ENCODE data around the gene SEZ6L.
A peak's percentile ranks its signal among the peaks of the same experiment; 100 is the strongest.

The SEZ6L gene

DNA sequence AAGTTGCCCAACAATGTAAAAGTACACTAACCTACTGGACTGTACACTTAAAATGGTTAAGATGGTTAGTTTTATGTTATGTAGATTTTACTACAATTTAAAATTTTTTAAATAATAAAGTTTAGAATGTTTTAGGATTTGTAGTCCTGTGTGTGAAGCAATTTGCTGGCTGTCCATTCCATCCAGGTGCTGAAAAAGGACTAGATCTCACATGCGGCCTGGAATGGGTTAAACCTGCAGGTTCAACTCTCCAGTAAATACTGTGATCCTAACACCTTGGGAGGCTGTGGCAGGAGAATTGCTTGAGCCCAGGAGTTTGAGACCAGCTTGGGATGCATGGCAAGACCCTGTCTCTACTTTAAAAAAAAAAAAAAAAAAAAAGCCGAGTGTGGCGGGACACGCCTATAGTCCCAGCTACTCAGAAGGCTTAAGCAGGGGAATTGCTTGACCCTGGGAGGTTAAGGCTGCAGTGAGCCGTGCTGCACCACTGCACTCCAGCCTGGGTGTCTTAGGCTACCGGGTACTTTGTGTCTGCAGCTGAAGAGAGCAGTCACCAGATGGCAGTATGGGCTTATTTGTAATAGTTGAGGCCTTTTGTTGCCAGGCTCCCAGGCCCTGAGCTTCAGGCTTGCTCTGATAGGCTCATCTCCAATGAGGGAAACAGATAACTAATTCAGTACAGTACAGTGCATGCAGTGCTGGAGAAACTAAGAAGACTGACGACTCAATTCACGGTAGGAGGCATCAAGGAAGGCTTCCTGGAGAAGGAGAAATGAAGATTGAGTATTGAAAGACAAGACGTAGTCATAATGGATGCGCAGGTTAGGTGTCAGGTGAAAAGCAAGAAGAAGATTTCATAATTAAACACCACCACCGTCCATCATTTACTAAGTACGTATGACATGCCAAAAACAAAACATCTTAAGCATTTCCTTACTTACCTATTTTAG, 195.1 kb downstream of the SEZ6L start:
- Histone ChIP-seq H3K4me3 (ENCODE audit: low read length) (no peak overlapping the region), H3K4me1 (ENCODE audit: control insufficient read depth, insufficient read depth, low read length) (peaks cover 13% of the 10 kb centered on the region), H3K9ac (ENCODE audit: low read length) (no peak overlapping the region), H3K36me3 (ENCODE audit: control insufficient read depth, insufficient read depth, low read length, severe bottlenecking) (no peaks in the 10 kb centered on the region), H3K9me3 (ENCODE audit: control insufficient read depth, low read length) (no peaks in the 10 kb centered on the region), H3K27me3 (replicated peaks; ENCODE audit: control insufficient read depth, insufficient read depth, low read length) (peaks cover 15% of the 10 kb centered on the region)
- peak; percentile 88 for DNase-seq (ENCODE audit: low read depth)

GRCh38 chr22:26367402-26368245, 198.4 kb downstream of the SEZ6L start:
- Histone ChIP-seq H3K9ac (ENCODE audit: low read length) (no peak overlapping the region), H3K4me3 (ENCODE audit: low read length) (no peak overlapping the region), H3K27me3 (replicated peaks; ENCODE audit: control insufficient read depth, insufficient read depth, low read length) (peaks cover 17% of the 10 kb centered on the region), H3K36me3 (ENCODE audit: control insufficient read depth, insufficient read depth, low read length, severe bottlenecking) (no peaks in the 10 kb centered on the region), H3K4me1 (ENCODE audit: control insufficient read depth, insufficient read depth, low read length) (peaks cover 9% of the 10 kb centered on the region), H3K9me3 (ENCODE audit: control insufficient read depth, low read length) (no peaks in the 10 kb centered on the region)
- DNase-seq (ENCODE audit: low read depth): peak; percentile 75

- no peaks in the 10 kb centered on the region for H3K4me1 ChIP-seq (ENCODE audit: control insufficient read depth, insufficient read depth, low read length)
- H3K4me3 ChIP-seq (ENCODE audit: low read length): no peak overlapping the region
- DNase-seq (ENCODE audit: low read depth): no peak
- H3K9ac ChIP-seq (ENCODE audit: low read length): no peak overlapping the region
- H3K9me3 ChIP-seq (ENCODE audit: control insufficient read depth, low read length): no peaks in the 10 kb centered on the region
- no peaks in the 10 kb centered on the region for H3K36me3 ChIP-seq (ENCODE audit: control insufficient read depth, insufficient read depth, low read length, severe bottlenecking)
- peaks cover 63% of the 10 kb centered on the region for H3K27me3 ChIP-seq (replicated peaks; ENCODE audit: control insufficient read depth, insufficient read depth, low read length)
Measured at GRCh38 chr22:26372890-26373289, 203.6 kb downstream of the SEZ6L start.

- Histone ChIP-seq H3K27me3 (replicated peaks; ENCODE audit: control insufficient read depth, insufficient read depth, low read length) (peaks cover 70% of the 10 kb centered on the region), H3K9ac (ENCODE audit: low read length) (no peak overlapping the region), H3K4me1 (ENCODE audit: control insufficient read depth, insufficient read depth, low read length) (no peaks in the 10 kb centered on the region), H3K36me3 (ENCODE audit: control insufficient read depth, insufficient read depth, low read length, severe bottlenecking) (no peaks in the 10 kb centered on the region), H3K9me3 (ENCODE audit: control insufficient read depth, low read length) (peaks cover 9% of the 10 kb centered on the region), H3K4me3 (ENCODE audit: low read length) (no peak overlapping the region)
- no peak for DNase-seq (ENCODE audit: low read depth)
Measured at GRCh38 chr22:26374391-26375026, 205.2 kb downstream of the SEZ6L start.

GRCh38 chr22:26377170-26377830, 208.0 kb downstream of the SEZ6L start:
- no peak for DNase-seq (ENCODE audit: low read depth)
- Histone ChIP-seq H3K4me1 (ENCODE audit: control insufficient read depth, insufficient read depth, low read length) (no peaks in the 10 kb centered on the region), H3K27me3 (replicated peaks; ENCODE audit: control insufficient read depth, insufficient read depth, low read length) (peaks cover 87% of the 10 kb centered on the region), H3K9me3 (ENCODE audit: control insufficient read depth, low read length) (peaks cover 16% of the 10 kb centered on the region), H3K9ac (ENCODE audit: low read length) (no peak overlapping the region), H3K4me3 (ENCODE audit: low read length) (no peak overlapping the region), H3K36me3 (ENCODE audit: control insufficient read depth, insufficient read depth, low read length, severe bottlenecking) (no peaks in the 10 kb centered on the region)

GRCh38 chr22:26380072-26380830, 211.0 kb downstream of the SEZ6L start:
- no peaks in the 10 kb centered on the region for H3K4me1 ChIP-seq (ENCODE audit: control insufficient read depth, insufficient read depth, low read length)
- H3K27me3 ChIP-seq (replicated peaks; ENCODE audit: control insufficient read depth, insufficient read depth, low read length): peaks cover 84% of the 10 kb centered on the region

DNA sequence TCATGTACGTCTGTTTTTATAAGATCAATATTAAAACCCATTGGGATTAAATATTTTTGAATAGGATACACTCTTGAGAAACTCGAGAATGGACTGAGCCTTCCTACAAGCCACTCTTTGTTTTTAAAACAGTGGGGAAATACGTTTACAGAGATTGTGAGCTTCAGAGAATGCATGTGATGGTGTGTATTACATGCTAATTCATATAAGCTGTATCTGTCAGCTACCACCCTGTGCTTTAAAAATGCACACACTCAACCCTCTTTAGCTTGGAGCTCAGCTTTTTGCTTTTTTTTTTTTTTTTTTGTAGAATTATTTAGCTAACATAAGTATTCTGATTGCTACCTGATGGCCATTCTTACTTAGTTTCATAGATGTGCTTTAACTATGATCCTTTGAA, 213.5 kb downstream of the SEZ6L start:
- Histone ChIP-seq H3K4me1 (ENCODE audit: control insufficient read depth, insufficient read depth, low read length) (no peaks in the 10 kb centered on the region), H3K27me3 (replicated peaks; ENCODE audit: control insufficient read depth, insufficient read depth, low read length) (peaks cover 77% of the 10 kb centered on the region), H3K9me3 (ENCODE audit: control insufficient read depth, low read length) (peaks cover 16% of the 10 kb centered on the region), H3K36me3 (ENCODE audit: control insufficient read depth, insufficient read depth, low read length, severe bottlenecking) (no peaks in the 10 kb centered on the region), H3K4me3 (ENCODE audit: low read length) (no peak overlapping the region), H3K9ac (ENCODE audit: low read length) (no peak overlapping the region)
- DNase-seq (ENCODE audit: low read depth): no peak

More at GRCh38 chr22:26380072-26380830, 211.0 kb downstream of the SEZ6L start:
- DNase-seq (ENCODE audit: low read depth): no peak
- peaks cover 16% of the 10 kb centered on the region for H3K9me3 ChIP-seq (ENCODE audit: control insufficient read depth, low read length)
- H3K36me3 ChIP-seq (ENCODE audit: control insufficient read depth, insufficient read depth, low read length, severe bottlenecking): no peaks in the 10 kb centered on the region
- no peak overlapping the region for H3K9ac ChIP-seq (ENCODE audit: low read length)
- no peak overlapping the region for H3K4me3 ChIP-seq (ENCODE audit: low read length)

GRCh38 chr22:26383968-26384556, 214.8 kb downstream of the SEZ6L start:
- DNase-seq (ENCODE audit: low read depth): no peak
- H3K9ac ChIP-seq (ENCODE audit: low read length): no peak overlapping the region
- H3K9me3 ChIP-seq (ENCODE audit: control insufficient read depth, low read length): peaks cover 15% of the 10 kb centered on the region
- H3K36me3 ChIP-seq (ENCODE audit: control insufficient read depth, insufficient read depth, low read length, severe bottlenecking): no peaks in the 10 kb centered on the region
- peaks cover 67% of the 10 kb centered on the region for H3K27me3 ChIP-seq (replicated peaks; ENCODE audit: control insufficient read depth, insufficient read depth, low read length)
- H3K4me3 ChIP-seq (ENCODE audit: low read length): no peak overlapping the region
- H3K4me1 ChIP-seq (ENCODE audit: control insufficient read depth, insufficient read depth, low read length): no peaks in the 10 kb centered on the region

DNA sequence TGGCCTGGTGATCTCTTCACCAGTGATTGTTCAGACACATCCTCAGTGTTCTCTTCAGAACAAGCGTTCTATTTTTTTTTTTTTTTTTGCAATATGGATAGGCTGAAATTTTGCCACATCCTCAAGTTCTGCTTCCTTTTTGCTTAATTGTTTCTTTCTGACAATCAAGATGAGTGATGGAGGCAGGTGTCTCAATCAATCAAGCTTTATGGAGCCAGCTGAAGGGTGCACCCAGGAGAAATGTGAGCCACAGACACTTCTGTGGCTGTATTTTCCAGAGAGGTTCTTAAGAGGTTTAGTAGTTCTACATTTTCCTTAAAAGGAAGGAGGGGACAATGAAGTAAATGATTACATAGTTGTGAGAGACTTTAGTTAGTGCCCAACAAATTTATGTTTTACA, 215.9 kb downstream of the SEZ6L start:
- Histone ChIP-seq H3K4me1 (ENCODE audit: control insufficient read depth, insufficient read depth, low read length) (no peaks in the 10 kb centered on the region), H3K9me3 (ENCODE audit: control insufficient read depth, low read length) (peaks cover 4% of the 10 kb centered on the region), H3K4me3 (ENCODE audit: low read length) (no peak overlapping the region), H3K27me3 (replicated peaks; ENCODE audit: control insufficient read depth, insufficient read depth, low read length) (peaks cover 57% of the 10 kb centered on the region), H3K36me3 (ENCODE audit: control insufficient read depth, insufficient read depth, low read length, severe bottlenecking) (no peaks in the 10 kb centered on the region), H3K9ac (ENCODE audit: low read length) (no peak overlapping the region)
- DNase-seq (ENCODE audit: low read depth): no peak

DNA sequence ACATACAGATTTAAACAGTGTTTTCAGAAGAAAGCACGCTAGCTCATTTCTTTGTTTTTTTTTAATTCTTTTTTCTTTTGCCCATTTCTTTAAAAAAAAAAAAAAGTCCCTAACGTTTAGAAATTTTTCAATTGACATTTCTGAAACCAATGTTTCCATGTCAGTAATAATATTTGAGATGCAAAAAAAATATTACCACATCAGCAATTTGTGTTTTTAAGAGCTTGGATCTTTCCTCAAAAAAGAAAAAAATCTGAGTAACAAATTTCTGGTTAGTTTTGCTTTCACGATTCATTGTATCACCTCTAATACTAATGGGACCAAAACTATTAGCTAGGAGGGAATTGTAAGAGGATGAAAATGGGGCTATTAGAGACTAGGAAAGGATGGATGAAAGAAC, 219.9 kb downstream of the SEZ6L start:
- DNase-seq (ENCODE audit: low read depth): no peak
- H3K27me3 ChIP-seq (replicated peaks; ENCODE audit: control insufficient read depth, insufficient read depth, low read length): peaks cover 33% of the 10 kb centered on the region

More for the DNA sequence above, 219.9 kb downstream of the SEZ6L start:
- H3K9ac ChIP-seq (ENCODE audit: low read length): no peak overlapping the region
- no peaks in the 10 kb centered on the region for H3K36me3 ChIP-seq (ENCODE audit: control insufficient read depth, insufficient read depth, low read length, severe bottlenecking)
- no peaks in the 10 kb centered on the region for H3K4me1 ChIP-seq (ENCODE audit: control insufficient read depth, insufficient read depth, low read length)
- H3K4me3 ChIP-seq (ENCODE audit: low read length): no peak overlapping the region
- H3K9me3 ChIP-seq (ENCODE audit: control insufficient read depth, low read length): peaks cover 4% of the 10 kb centered on the region

Data from adipocyte (in vitro differentiated cells).